Measurements from ENCODE around the gene SBK2.

GRCh38 chr19:55498246-55498840, 38.6 kb downstream of the SBK2 start:
- TF ChIP-seq, protein P1, sequence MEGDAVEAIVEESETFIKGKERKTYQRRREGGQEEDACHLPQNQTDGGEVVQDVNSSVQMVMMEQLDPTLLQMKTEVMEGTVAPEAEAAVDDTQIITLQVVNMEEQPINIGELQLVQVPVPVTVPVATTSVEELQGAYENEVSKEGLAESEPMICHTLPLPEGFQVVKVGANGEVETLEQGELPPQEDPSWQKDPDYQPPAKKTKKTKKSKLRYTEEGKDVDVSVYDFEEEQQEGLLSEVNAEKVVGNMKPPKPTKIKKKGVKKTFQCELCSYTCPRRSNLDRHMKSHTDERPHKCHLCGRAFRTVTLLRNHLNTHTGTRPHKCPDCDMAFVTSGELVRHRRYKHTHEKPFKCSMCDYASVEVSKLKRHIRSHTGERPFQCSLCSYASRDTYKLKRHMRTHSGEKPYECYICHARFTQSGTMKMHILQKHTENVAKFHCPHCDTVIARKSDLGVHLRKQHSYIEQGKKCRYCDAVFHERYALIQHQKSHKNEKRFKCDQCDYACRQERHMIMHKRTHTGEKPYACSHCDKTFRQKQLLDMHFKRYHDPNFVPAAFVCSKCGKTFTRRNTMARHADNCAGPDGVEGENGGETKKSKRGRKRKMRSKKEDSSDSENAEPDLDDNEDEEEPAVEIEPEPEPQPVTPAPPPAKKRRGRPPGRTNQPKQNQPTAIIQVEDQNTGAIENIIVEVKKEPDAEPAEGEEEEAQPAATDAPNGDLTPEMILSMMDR (IDR thresholded peaks at IDR 0.05), result no peak
- TF ChIP-seq MYBL2 (CRISPR knock-in tag; IDR thresholded peaks at IDR 0.05), result no peak
- TF ChIP-seq AFF4 (CRISPR knock-in tag; IDR thresholded peaks at IDR 0.05; ENCODE audit: borderline replicate concordance), result no peak
- no peak for TF ChIP-seq ATF1 (CRISPR knock-in tag; IDR thresholded peaks at IDR 0.05)
- TF ChIP-seq MAX (CRISPR knock-in tag; IDR thresholded peaks at IDR 0.05), result no peak
- no peak for TF ChIP-seq ARID4B (CRISPR knock-in tag; IDR thresholded peaks at IDR 0.05; ENCODE audit: borderline replicate concordance)
- TF ChIP-seq E2F5 (CRISPR knock-in tag; IDR thresholded peaks at IDR 0.05), result no peak
- TF ChIP-seq, protein P2, sequence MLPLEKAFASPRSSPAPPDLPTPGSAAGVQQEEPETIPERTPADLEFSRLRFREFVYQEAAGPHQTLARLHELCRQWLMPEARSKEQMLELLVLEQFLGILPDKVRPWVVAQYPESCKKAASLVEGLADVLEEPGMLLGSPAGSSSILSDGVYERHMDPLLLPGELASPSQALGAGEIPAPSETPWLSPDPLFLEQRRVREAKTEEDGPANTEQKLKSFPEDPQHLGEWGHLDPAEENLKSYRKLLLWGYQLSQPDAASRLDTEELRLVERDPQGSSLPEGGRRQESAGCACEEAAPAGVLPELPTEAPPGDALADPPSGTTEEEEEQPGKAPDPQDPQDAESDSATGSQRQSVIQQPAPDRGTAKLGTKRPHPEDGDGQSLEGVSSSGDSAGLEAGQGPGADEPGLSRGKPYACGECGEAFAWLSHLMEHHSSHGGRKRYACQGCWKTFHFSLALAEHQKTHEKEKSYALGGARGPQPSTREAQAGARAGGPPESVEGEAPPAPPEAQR (CRISPR knock-in tag; IDR thresholded peaks at IDR 0.05), result no peak
- no peak for TF ChIP-seq ZNF317 (CRISPR knock-in tag; IDR thresholded peaks at IDR 0.05; ENCODE audit: borderline replicate concordance, low read depth)
- TF ChIP-seq CREB1 (CRISPR knock-in tag; IDR thresholded peaks at IDR 0.05), result no peak
- no peak for TF ChIP-seq ZNF281 (CRISPR knock-in tag; IDR thresholded peaks at IDR 0.05)
- TF ChIP-seq, protein P3, sequence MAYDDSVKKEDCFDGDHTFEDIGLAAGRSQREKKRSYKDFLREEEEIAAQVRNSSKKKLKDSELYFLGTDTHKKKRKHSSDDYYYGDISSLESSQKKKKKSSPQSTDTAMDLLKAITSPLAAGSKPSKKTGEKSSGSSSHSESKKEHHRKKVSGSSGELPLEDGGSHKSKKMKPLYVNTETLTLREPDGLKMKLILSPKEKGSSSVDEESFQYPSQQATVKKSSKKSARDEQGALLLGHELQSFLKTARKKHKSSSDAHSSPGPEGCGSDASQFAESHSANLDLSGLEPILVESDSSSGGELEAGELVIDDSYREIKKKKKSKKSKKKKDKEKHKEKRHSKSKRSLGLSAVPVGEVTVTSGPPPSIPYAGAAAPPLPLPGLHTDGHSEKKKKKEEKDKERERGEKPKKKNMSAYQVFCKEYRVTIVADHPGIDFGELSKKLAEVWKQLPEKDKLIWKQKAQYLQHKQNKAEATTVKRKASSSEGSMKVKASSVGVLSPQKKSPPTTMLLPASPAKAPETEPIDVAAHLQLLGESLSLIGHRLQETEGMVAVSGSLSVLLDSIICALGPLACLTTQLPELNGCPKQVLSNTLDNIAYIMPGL (CRISPR knock-in tag; IDR thresholded peaks at IDR 0.05), result no peak
- no peak for TF ChIP-seq ESRRA (CRISPR knock-in tag; IDR thresholded peaks at IDR 0.05; ENCODE audit: borderline replicate concordance)
- no peak for TF ChIP-seq ZNF121 (CRISPR knock-in tag; IDR thresholded peaks at IDR 0.05)
